GM19395 (cell line): ENCODE data around the gene KRT2.

Source experiments
- ATAC-seq: cut with Tn5 transposase; IDR thresholded peaks from one replicate; pipeline ENCODE4 v1.9.1; 2021; ENCODE audit warnings: mild to moderate bottlenecking, moderate library complexity; ENCODE audit not compliant: unreplicated experiment

Gene KRT2

GRCh38 chr12:52618216-52618615 is 33.8 kb downstream of the KRT2 start, which contains the start of gene KRT73:
Gene KRT73, minus strand, starts transcription at chr12:52618559. Its CDS starts 35 bp downstream, at chr12:52618524.
- no peak for ATAC-seq

GRCh38 chr12:52617403-52617785 is 34.6 kb downstream of the KRT2 start:
- no peak for ATAC-seq

- ATAC-seq: no peak
Observed at GRCh38 chr12:52616680-52617402, 35.2 kb downstream of the KRT2 start.

DNA sequence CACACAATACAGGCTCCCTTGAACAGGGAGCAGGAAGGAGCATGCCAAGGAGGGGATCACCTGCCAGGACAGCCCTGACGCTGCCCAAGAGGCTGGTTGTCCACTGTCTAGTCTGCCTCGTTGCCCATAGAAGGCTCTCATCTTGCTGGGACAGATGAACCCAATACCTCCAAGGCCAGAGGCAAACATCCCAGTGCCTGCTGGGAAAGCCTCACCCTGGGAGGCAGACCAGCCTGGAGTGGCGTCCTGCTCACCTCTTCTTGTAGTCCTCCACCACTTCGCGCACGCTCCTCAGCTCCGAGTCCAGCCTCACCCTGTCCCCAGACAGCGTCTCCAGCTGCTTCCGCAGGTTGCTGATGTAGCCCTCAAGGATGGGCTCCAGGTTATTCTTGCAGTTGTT is 36.1 kb downstream of the KRT2 start:
- ATAC-seq: no peak

DNA sequence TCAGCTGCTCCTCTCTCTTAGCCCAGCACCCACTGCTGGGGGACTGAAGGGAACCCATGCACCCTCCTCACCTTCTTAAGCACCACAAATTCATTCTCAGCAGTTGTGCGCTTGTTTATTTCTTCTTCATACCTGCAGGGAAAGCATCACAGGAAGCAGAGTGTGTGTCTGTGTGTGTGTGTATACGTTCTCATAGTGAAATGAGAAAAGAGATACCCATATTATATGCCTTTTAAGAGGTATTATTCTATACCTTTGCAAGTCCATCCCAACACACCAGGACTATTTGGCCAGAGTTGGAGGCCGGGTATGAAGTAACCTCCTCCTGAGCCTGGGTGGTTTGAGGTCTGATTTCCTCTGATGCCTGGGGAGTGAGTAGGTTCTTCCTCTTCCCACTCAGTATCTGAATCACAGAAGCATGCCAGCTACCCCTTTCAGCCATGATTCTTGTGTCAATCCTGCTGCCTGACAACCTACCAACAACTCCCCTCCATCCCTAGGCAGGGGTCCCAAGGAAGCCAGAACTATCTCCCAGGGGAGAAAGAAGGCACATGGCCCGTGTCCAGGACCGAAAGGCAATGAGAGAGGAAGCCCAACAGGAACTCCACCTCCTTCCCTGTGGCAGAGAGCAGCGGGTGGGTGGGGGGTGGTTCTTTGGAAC is 36.7 kb downstream of the KRT2 start:
- ATAC-seq: no peak

DNA sequence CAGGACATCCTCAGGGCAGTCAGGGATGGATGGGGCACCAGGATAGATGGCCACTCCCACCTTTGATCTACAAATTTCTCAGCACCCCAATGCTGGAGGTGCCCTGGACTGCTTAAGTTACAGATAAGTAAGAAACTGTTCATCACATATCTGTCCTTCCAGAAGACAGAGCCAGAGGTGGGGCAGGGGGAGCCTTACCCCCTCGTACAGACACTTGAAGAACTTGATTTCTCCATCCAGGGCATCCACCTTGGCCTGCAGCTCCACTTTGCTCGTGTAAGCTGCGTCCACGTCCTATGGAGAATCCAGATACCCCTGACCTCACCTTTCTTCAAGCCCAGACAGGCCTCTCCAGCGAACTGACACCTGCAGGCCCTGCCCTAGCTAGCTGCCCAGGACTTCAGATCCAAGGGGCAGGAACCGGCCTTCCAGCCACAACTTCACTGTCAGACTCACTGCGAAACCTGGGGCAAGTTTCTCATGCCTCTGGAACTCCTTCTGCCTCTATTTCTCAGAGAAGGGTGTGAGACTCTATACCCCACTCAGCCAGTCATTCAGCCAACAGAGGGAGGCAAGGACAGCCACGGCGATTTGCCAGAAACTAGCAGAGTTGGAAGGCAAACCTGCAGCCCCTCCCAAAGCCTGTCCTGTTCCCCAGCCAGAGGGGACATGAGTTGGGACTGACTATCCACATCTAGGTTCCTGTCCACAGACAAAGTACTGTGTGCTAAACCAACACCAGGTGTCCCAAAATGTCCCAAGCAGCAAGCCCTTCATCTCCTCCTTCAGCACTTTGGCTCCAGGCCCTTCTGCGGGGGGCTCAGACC is 37.4 kb downstream of the KRT2 start:
- ATAC-seq: no peak

DNA sequence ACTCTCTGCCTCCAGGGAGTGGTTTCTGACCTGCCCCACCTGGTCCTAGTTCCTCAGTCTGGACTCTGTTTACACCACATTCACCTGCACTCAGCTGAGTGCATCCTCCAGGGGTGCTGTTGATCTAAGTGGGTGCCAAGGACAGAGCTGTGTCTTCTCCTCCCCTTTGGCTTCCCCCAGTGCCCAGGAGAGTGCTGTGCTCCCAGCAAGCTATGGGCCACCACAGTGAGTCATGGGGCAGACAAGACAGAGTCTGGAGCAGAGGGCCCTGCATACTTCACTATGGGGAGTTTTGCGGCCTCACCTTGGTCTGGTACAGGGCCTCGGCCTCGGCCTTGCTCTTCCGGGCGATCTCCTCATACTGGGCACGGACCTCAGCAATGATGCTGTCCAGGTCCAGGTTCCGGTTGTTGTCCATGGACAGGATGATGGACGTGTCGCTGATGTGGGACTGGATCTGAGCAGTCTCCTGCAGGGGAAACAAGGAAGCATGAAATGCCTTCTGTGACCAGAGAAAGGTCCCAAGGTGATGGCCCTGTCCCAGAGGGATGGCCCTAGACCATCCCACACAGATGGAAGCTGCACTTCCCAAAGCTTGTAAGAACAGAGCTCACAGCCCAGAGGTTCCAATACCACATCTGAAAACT is 38.5 kb downstream of the KRT2 start:
- ATAC-seq: no peak

- ATAC-seq: no peak
Observed at GRCh38 chr12:52612431-52613383, 39.3 kb downstream of the KRT2 start.

DNA sequence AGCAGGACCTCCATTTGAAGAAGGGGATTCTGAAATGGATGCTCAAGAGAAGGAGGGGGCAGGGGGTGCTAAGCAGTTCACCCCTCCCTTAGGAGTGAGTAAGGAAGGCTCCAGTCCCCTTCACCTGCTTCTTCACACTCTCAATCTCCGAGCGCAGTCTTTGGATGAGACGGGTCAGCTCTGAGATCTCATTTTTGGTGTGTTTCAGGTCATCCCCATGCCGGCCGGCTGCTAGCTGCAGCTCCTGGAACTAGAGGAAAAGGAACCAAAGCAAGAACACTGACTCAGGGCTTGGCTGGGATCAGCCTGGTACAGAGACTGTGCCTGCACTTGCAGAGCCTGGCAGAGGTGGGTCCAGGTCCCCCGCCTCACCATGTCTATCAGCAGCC is 40.9 kb downstream of the KRT2 start:
- ATAC-seq: no peak

- ATAC-seq: no peak
Observed at GRCh38 chr12:52608826-52609630, 43.0 kb downstream of the KRT2 start.

DNA sequence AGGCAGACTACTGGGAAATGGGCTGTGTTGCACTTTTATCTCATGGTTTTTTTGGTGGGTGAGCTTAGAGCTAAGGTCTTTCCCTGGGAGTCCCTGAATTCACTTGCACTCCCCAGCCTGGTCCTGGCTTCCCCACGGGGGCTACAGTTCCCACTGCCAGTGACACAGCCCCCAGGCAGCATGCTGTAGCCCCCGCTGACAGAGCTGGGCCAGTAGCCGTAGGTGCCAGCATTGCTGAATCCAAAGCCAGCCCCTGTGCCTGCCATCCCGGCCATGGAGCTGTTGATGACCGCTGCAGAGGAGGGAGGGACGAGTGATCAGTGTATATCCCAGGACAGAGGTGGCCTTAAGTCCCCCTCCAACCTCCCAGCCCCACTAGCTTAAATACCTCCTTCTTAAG is 43.9 kb downstream of the KRT2 start:
- ATAC-seq: no peak

DNA sequence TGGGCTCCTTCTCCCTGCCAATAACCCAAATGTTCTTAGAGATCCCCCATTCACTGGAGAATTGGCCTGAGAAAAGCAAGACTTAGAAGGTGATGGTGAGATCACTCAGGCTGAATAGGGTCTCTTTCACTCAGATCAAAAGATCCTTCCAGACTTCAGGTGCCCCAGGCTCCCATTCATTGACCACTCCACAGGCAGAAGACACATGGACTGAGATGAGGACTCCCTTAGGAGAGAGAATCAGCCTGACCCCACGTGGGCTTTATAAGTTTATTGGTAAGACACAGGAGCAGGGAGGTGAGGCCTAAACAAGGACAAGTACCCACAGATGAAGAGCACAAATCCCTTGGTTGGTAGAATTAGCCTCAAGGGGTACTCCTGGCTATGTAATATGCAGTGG is 44.7 kb downstream of the KRT2 start:
- no peak for ATAC-seq

- ATAC-seq: no peak
Observed at GRCh38 chr12:52606581-52607218, 45.3 kb downstream of the KRT2 start.

DNA sequence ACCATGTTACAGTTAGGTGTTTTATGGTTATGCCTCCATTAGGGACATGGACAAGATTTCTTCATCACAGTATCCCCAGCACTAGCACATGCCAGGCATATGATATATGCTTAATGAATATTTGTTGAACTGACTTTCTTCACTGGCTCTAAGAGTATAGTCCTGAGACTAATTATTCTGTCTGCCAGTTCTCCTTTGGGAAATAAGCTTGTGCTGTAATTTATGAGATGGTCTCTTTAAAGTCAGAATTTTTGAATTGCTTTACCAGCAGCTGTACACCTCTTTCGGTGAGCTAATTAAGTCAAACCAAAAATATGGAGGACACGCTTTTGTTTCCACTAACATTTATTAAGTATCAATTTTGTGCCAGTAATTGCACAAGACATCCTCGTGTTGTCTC is 45.9 kb downstream of the KRT2 start:
- ATAC-seq: no peak

DNA sequence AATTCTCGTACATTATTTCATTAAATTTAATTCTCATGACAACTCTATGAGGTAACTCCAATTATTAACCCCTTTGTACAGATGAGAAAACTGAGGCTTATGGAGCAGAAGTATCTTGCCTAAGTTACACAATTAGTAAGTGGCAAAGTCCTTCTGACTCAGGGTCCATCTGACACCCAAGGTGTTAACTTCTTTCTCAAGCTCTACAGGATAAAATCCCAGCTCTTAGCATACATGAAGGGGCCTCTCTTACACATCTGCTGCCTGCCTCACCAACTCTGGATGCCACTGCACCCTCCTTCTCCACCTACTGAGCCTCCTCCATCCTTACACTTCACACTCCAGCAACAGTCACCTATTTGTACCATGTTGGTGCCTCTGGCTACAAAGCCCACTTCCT is 46.5 kb downstream of the KRT2 start:
- ATAC-seq: no peak

- ATAC-seq: no peak
Observed at GRCh38 chr12:52604859-52605258, 47.2 kb downstream of the KRT2 start.

DNA sequence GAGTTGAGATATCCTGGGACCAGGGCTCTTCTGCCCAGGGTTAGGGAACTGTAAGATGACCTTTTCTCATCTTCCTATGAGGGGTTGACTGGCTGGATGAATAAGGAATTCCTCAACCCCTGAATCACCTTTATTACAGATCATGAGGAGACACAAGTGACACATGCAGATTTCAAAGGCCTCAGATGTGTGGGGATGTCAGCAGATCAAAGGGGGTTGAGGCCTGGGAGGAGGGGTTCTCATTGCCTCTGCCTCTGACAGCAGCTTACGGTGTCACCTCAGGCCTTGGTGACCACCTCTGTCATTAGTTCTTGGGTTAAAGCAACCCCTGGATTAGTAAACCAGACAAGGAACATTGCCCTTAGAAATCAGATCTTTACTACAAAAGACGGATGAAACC is 48.7 kb downstream of the KRT2 start:
- no peak for ATAC-seq

DNA sequence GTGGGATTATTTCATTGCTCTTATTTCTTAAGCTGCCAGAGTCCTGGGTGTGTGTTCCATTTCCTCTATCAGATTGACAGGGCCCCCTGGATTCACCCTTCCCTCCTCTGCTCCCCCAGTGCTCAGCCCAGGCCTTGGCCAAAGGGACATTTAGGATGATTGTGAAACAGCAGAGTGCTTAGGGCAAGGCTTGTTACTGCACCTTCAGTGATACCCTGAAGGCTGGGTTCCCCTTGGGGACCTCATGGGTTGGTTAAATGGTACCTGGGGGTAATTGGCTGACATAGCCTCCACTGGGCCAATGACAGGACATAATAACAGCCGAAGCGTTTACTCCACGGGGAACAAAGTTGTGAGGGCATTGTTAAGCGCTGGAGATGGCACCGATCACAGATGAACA is 49.5 kb downstream of the KRT2 start:
- ATAC-seq: no peak

- ATAC-seq: no peak
Observed at GRCh38 chr12:52601671-52602070, 50.3 kb downstream of the KRT2 start.
